DOHH2 (cell line): ENCODE measurements around the gene RBM33.

Experiments used
- H3F3A ChIP-seq: fragments of 200-600 bp; sonication (generic), shearing (Covaris generic); 2 replicates; pipeline ENCODE4 v1.6.0; 2016; ENCODE audit warnings: antibody characterized with exemption, mild to moderate bottlenecking; ENCODE audit not compliant: control insufficient read depth, insufficient read depth
- H3K27ac ChIP-seq: fragments of 200-600 bp; sonication (generic); 2 replicates; pipeline ENCODE4 v1.5.1; 2014; ENCODE audit warnings: low read depth, mild to moderate bottlenecking, low read length, moderate library complexity
- H3K27me3 ChIP-seq: fragments of 200-600 bp; sonication (generic); 2 replicates; pipeline ENCODE4 v1.6.1; 2014; ENCODE audit warnings: mild to moderate bottlenecking, low read length, mixed read lengths; ENCODE audit not compliant: control insufficient read depth
- H3K36me3 ChIP-seq: fragments of 200-600 bp; sonication (generic); 2 replicates; pipeline ENCODE4 v1.6.1; 2014; ENCODE audit warnings: mild to moderate bottlenecking, low read length, moderate library complexity, mixed read lengths; ENCODE audit not compliant: control insufficient read depth
- H3K4me1 ChIP-seq: fragments of 200-600 bp; sonication (generic); 2 replicates; pipeline ENCODE4 v1.6.1; 2014; ENCODE audit warnings: mild to moderate bottlenecking, low read length, mixed read lengths; ENCODE audit not compliant: control insufficient read depth
- H3K4me2 ChIP-seq: fragments of 200-600 bp; sonication (generic); 2 replicates; pipeline ENCODE4 v1.6.0; 2014; ENCODE audit warnings: mild to moderate bottlenecking, low read length, moderate library complexity
- H3K4me3 ChIP-seq: fragments of 200-600 bp; sonication (generic); 2 replicates; pipeline ENCODE4 v1.5.1; 2014; ENCODE audit warnings: mild to moderate bottlenecking, low read length, mixed read lengths
- H3K79me2 ChIP-seq: fragments of 200-600 bp; sonication (generic); 2 replicates; pipeline ENCODE4 v1.6.1; 2014; ENCODE audit warnings: mild to moderate bottlenecking, low read length, mixed read lengths; ENCODE audit not compliant: control insufficient read depth
- H3K9me2 ChIP-seq: fragments of 200-600 bp; sonication (generic); replicated peaks from 2 replicates; pipeline ENCODE4 v1.6.1; 2014; ENCODE audit warnings: mild to moderate bottlenecking, low read length, mixed read lengths; ENCODE audit not compliant: control insufficient read depth
- H3K9me3 ChIP-seq: fragments of 200-600 bp; sonication (generic); 2 replicates; pipeline ENCODE4 v1.6.1; 2014; ENCODE audit warnings: antibody characterized with exemption, low read length, mixed read lengths; ENCODE audit not compliant: control insufficient read depth, insufficient read depth
- H4K20me1 ChIP-seq: fragments of 200-600 bp; sonication (generic); 2 replicates; pipeline ENCODE4 v1.6.0; 2014; ENCODE audit warnings: low read depth, mild to moderate bottlenecking, antibody characterized with exemption, low read length, moderate library complexity; ENCODE audit not compliant: control insufficient read depth, insufficient read depth
- EZH2phosphoT487 ChIP-seq: fragments of 200-600 bp; sonication (generic); IDR thresholded peaks from 2 replicates; pipeline ENCODE4 v1.6.1; 2017; ENCODE audit warnings: borderline replicate concordance, mild to moderate bottlenecking, antibody characterized with exemption, low read length, moderate library complexity, mixed read lengths
- TF ChIP-seq, protein P1 (sequence below): fragments of 200-600 bp; sonication (generic); IDR thresholded peaks from one replicate; pipeline ENCODE4 v1.5.1; 2014; ENCODE audit warnings: antibody characterized with exemption, mild to moderate bottlenecking, low read depth, low read length; ENCODE audit not compliant: poor library complexity, severe bottlenecking

RBM33 gene

DNA sequence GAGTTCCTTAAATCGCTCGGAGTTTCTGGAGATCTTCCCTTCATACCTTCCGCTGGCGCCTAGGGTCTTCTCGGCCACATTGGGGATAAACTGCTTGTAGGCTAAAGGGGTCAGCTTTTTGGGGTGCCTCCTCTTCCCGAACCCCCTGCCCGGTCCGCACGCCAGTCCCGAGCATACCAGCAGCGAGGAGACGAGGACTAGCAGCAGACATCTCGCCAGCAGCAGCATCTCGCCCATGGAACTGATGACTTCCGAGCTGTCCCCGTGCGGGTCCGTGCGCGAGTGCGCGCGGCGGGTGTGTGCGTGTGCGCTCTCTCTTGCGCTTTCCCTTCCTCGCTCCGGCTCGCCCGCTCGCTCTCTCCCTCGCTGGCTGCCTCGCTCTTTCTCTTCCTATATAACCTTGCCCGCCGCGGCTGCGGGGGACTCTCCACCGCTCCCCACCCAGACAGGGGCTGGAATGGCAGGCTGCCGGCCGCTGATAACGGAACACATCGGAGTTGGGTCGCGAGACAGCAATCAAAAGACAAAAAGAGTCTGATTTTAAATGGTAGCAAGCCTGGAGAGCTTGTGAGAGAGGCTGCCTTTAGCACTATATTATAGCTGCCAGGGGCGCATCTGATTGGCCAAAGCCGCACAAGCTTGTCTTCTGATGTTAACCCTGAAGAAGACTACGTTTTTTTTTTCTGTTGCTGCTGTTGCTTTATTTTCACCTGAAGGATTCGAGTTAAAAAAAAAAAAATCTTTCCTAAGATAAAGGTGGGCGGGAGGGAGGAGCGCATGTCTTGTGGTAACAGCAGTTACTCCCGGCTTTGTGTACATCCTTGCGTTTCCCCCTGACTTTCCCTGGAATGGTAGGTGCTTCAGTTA is 167.7 kb downstream of the RBM33 start, which contains the start of gene SHH:
SHH (minus strand) TSS at position 569 of the 867 bp plus-strand sequence; CDS start at position 228, 341 bp downstream.
- Histone ChIP-seq H3K4me3 (no peak within 1 kb of the TSS), H3K9me2 (no peaks in the 10 kb centered on the region), H3K79me2 (no peaks in the 10 kb centered on the region), H3F3A (no peaks in the 10 kb centered on the region), H4K20me1 (no peaks in the 10 kb centered on the region; the same call in 1 of the 2 replicates), H3K4me2 (no peak within 1 kb of the TSS), H3K27me3 (peaks cover 64% of the 10 kb centered on the region), H3K27ac (no peak within 1 kb of the TSS), H3K36me3 (no peaks in the 10 kb centered on the region), H3K4me1 (peaks cover 5% of the 10 kb centered on the region), H3K9me3 (peaks cover 2% of the 10 kb centered on the region; the same call in 1 of the 2 replicates)
- TF ChIP-seq, protein P1, sequence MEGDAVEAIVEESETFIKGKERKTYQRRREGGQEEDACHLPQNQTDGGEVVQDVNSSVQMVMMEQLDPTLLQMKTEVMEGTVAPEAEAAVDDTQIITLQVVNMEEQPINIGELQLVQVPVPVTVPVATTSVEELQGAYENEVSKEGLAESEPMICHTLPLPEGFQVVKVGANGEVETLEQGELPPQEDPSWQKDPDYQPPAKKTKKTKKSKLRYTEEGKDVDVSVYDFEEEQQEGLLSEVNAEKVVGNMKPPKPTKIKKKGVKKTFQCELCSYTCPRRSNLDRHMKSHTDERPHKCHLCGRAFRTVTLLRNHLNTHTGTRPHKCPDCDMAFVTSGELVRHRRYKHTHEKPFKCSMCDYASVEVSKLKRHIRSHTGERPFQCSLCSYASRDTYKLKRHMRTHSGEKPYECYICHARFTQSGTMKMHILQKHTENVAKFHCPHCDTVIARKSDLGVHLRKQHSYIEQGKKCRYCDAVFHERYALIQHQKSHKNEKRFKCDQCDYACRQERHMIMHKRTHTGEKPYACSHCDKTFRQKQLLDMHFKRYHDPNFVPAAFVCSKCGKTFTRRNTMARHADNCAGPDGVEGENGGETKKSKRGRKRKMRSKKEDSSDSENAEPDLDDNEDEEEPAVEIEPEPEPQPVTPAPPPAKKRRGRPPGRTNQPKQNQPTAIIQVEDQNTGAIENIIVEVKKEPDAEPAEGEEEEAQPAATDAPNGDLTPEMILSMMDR, result no peak
- TF ChIP-seq EZH2phosphoT487, result 0 out of 2 replicates have a peak, but pooled peaks have one; percentile 43

DNA sequence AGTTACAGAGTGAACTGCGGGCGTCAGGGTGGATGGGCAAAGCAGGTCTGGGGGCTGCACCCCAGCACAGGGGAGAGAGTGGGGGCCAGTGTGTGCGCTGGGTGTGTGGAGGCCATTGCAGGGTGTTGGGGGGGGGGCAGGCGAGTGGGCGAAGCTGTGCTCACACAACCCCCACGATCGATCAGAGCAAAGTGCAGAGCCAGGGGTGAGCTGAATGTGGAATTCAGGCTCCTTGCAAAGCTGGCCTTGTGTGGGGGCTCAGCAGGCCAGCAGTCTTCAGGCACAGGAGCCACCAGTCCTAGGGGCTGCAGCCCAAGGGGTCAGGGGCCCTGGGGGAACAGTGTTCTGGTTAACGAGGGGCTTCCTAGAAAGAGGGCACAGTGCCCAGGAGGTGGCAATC is 168.7 kb downstream of the RBM33 start:
- H3K27ac ChIP-seq, result no peak overlapping the region
- no peaks in the 10 kb centered on the region for H3K9me2 ChIP-seq
- H3F3A ChIP-seq, result no peaks in the 10 kb centered on the region
- H3K4me3 ChIP-seq, result no peak overlapping the region
- H3K79me2 ChIP-seq, result no peaks in the 10 kb centered on the region
- no peaks in the 10 kb centered on the region; the same call in 1 of the 2 replicates for H4K20me1 ChIP-seq
- H3K4me1 ChIP-seq, result peaks cover 5% of the 10 kb centered on the region
- no peaks in the 10 kb centered on the region for H3K36me3 ChIP-seq
- H3K4me2 ChIP-seq, result no peak overlapping the region
- H3K27me3 ChIP-seq, result peaks cover 56% of the 10 kb centered on the region
- TF ChIP-seq, protein P1, result no peak
- TF ChIP-seq EZH2phosphoT487, result no peak
- H3K9me3 ChIP-seq, result peaks cover 9% of the 10 kb centered on the region; the same call in 1 of the 2 replicates

DNA sequence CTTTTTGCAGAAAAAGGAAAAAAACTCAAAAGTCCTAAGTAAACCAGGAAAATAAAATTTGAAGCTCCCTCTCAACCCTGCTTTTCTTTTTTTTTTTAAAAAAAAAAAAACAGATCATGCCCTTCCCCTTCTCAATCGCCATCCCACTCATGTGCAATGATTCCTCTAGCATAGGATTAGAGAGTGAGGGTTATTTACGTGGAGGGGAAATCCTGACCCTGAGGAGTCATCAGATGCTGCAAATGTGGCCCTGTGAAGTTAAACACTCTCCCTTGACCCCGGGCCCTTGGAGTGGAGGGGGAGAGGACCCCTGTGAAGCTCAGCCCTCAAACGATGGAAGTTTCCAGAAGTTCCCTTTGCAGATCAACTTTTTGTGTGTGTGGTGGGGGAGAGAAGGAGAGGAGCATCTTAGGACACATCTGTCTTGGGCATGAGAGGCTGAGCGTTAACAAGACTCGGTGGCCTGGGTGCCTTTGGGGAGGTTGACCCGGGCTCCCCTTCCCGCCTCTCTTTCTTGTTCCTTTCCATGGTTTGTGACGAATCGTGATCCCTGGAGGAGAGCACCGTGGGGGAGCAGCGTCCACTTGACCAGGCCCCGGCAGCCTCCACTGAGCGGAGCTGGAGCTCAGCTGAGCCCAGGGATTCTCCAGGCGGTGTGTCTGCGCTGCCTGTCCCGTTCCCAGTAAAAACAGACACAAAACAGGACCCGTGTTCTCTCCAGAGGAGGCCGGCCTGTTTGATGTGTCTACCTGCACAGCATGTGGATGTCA is 169.3 kb downstream of the RBM33 start:
- Histone ChIP-seq H3K79me2 (no peaks in the 10 kb centered on the region), H3K4me1 (peaks cover 5% of the 10 kb centered on the region), H3K27me3 (peaks cover 50% of the 10 kb centered on the region), H3K4me3 (no peak overlapping the region), H3K36me3 (no peaks in the 10 kb centered on the region), H3K9me2 (no peaks in the 10 kb centered on the region), H3F3A (no peaks in the 10 kb centered on the region), H3K27ac (no peak overlapping the region), H4K20me1 (no peaks in the 10 kb centered on the region; the same call in 1 of the 2 replicates), H3K4me2 (no peak overlapping the region), H3K9me3 (peaks cover 9% of the 10 kb centered on the region; the same call in 1 of the 2 replicates)
- TF ChIP-seq, protein P1, result no peak
- TF ChIP-seq EZH2phosphoT487, result no peak
